T-helper 2 cell treated with Interferon-gamma antibody and Interleukin-4, amounts not matched to agents 100 ng/mL and 5 ng/mL, for 36 hours (primary cell): ENCODE data around the gene MCFD2. TPM values are rescaled to one million over a fixed set of nuclear protein-coding genes. Genes with fewer than 3 reads are reported as not detected.
"Not testable (repeated sequence)": the region's sequence is repeated elsewhere in the genome, so short reads cannot be mapped to it uniquely, and the experiment has no call there.

Experiments used
- intact Hi-C: fragments of 100-400 bp; cut with micrococcal nuclease; formaldehyde crosslinking; loops from one replicate; pipeline ENCODE4 v1.15.1; 2023
- total RNA-seq: library from RNA; stranded (reverse); gene quantifications from 2 replicates; pipeline ENCODE4 v1.2.3, GENCODE V29; 2022

Gene MCFD2
- total RNA-seq, 1 donor from 2014 or later: 47.8 TPM

GRCh38 chr2:46904908-46905678 lies 10.5 kb downstream of the MCFD2 start:
- intact Hi-C loops: not testable (repeated sequence)

DNA sequence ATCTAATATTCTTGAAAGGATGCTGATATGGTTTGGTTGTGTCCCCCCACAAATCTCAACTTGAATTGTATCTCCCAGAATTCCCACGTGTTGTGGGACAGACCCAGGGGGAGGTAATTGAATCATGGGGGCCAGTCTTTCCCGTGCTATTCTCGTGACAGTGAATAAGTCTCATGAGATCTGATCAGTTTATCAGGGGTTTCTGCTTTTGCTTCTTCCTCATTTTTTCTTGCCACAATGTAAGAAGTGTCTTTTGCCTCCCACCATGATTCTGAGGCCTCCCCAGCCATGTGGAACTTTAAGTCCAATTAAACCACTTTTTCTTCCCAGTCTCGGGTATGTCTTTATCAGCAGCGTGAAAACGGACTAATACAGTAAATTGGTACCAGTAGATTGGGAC lies 12.6 kb downstream of the MCFD2 start:
- intact Hi-C loops: not testable (repeated sequence)

DNA sequence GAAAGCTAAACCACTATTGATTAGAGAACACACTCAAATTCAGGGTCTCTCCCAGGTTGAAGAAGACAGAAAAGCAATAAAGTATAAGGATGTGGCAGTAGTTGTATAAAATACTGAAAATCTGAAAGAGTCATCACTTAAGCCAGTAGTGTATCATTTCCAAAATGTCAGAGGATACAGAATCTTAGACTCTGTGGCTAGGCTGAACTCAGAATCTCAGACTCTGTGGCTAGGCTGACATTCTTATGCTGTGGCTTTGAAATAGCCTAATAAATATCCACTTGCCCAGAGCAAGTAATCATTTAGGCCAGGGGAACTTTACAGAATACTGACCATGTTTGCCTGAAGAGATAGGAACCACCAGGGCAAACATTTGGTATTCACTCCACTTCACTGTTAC lies 13.1 kb downstream of the MCFD2 start:
- intact Hi-C loops: no loop called here

GRCh38 chr2:46901611-46902010 lies 14.0 kb downstream of the MCFD2 start:
- intact Hi-C loops: no loop called here

DNA sequence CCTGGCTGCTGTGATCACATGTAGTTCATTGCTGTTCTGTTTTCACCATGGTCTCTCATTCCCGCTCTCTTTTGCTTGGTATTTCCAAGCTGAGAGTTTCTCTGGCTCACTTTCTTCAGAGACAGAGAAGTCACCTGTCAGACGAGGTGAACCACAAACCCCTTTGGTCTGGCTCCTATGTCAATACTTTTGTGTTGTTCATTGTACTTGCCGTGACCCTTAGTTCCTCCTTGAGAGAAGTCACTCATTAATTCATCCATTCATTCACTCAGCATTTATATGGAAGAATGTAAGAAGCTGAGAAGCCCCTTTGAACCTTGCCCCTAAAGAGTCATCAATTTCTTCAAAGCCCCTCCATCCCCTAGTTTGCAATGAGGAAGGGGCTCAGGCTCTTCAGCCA lies 15.2 kb downstream of the MCFD2 start:
- intact Hi-C loops: no loop called here

DNA sequence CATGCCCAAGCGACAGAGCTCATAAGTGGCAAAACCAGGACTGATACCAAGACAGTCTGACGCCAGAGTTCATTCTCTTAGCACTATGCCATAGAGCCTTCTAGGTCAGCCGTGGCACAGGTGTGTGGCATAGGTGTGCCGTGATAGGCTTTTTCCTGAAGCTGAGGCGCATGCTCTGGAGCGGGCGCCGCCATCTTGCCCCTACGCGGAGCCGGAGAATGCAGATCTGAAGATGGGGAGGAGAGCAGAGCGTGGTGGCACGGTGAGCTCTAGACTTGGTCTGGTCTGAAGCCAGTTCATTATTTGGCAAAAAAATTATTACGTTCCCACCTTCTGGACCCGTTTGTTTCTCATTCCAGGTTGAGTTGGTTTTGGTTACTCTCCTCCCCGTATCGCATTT lies 16.6 kb downstream of the MCFD2 start:
- intact Hi-C loops: no loop called here

DNA sequence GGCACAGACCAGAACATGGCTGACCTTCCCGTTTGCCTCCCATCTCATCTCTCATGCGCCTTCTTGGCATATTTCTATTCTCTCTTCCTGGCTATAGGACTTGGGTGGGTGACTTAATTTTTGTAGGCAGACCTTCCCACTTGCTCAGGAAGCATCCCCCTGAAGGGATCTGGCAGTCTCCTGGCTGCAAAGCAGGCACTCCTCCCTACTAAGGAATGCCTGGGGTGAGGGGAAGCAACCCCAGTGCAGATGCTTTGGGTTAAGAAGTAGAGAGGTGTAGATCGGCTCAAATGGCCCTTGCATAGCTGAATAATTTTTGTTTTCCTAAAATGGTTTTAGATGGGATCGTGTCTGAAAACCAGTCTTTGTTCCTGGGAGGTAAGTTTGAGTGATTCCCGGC lies 17.6 kb downstream of the MCFD2 start:
- intact Hi-C loops: no loop called here

- intact Hi-C loops: no loop called here
These were observed 22.2 kb downstream of the MCFD2 start for GRCh38 chr2:46893269-46893939.

GRCh38 chr2:46891956-46892553 lies 23.6 kb downstream of the MCFD2 start:
- intact Hi-C loops: no loop called here

- intact Hi-C loops: loop anchor here (5.0 kb wide), 1 partner anchor 236 kb away; no protein-coding TSS in a partner anchor
These were observed 27.1 kb downstream of the MCFD2 start for GRCh38 chr2:46888421-46888952.

GRCh38 chr2:46887028-46887885 lies 28.3 kb downstream of the MCFD2 start:
- intact Hi-C loops: loop anchor here (5.0 kb wide), 1 partner anchor 235 kb away; no protein-coding TSS in a partner anchor

GRCh38 chr2:46886268-46887027 lies 29.2 kb downstream of the MCFD2 start:
- intact Hi-C loops: loop anchor here (5.0 kb wide), 1 partner anchor 234 kb away; no protein-coding TSS in a partner anchor

DNA sequence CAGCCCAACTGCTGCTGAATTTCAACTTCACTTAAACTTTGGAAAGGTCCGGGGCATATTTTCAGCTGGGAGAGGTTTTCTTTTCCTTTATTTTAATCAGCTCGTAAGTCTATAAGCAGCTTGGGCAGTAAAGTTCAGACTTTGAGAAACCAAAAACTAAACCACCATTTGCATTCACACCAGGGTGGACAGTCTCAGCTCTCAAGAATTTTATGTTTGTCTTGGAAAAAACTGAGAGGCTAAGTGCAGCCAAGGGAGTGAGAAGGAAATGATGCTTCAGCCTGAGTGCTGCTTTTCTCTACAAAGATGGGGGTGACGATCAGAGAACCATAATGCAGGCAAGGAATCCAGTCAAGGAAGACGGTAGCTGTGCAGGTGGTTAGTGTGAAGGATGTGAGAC lies 30.2 kb downstream of the MCFD2 start:
- intact Hi-C loops: loop anchor here (5.0 kb wide), 1 partner anchor 233 kb away; no protein-coding TSS in a partner anchor

DNA sequence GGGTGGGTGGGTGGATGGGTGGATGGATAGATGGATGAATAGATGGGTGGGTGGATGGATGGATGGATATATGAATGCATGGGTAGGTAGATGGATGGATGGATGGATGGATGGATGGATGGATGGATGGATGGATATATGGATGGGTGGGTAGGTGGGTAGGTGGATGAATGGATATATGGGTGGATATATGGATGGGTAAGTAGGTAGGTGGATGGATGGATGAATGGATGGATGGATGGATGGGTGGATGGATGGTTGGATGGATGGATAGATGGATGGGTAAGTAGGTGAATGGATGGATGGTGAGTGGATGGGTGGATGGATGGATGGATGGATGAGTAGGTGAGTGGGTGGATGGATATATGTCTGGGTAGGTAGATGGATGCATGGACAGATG lies 36.1 kb downstream of the MCFD2 start:
- intact Hi-C loops: no loop called here

DNA sequence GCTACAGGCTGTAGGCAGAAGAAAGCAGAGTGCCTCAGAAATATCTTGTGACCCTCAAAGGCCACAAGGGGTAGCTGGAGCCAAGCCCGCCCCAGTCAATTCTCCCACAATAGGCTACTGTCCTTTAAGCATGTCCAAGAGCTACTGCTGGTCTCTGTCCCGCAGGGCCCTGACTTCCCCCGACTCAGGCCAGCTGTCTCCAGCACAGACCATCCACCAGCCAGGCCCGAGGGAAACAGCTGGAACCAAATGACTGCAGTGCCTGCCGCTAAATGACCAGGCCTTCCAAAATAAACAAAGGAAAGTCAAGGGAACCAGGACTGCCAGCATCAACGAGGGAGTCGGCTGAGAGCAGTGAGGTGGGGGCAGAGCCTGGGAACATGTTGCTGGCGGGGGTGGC lies 36.7 kb downstream of the MCFD2 start:
- intact Hi-C loops: no loop called here

GRCh38 chr2:46878240-46878877 lies 37.2 kb downstream of the MCFD2 start:
- intact Hi-C loops: no loop called here

- intact Hi-C loops: no loop called here
These were observed 37.9 kb downstream of the MCFD2 start for GRCh38 chr2:46877619-46878113.

- intact Hi-C loops: no loop called here
These were observed 38.7 kb downstream of the MCFD2 start for GRCh38 chr2:46876741-46877384.
